GM19397 (cell line): ENCODE results near the gene BRME1.
"Not testable (repeated sequence)": the region's sequence is repeated elsewhere in the genome, so short reads cannot be mapped to it uniquely, and the experiment has no call there.

Source experiments
- ATAC-seq: cut with Tn5 transposase; IDR thresholded peaks from one replicate; pipeline ENCODE4 v1.9.1; 2021; ENCODE audit warnings: mild to moderate bottlenecking, moderate library complexity; ENCODE audit not compliant: unreplicated experiment

Gene BRME1

DNA sequence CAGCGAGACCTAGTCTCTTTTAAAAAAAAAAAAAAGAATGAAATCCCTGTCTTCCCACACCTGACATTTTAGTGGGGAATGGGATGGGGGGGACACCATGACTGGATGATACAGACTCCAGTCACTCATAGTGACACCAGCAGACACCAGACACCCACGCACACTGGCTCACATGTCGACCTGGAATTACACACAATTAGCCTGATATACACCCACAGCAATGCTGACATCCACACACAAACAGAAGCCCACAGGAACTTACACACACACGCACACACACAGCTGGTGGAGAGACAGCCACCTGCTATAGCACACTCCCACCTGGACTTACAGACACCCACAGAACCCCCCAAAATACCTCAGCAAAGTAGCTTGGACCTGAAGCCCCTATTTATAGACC, 37.3 kb downstream of the BRME1 start:
- no peak for ATAC-seq

DNA sequence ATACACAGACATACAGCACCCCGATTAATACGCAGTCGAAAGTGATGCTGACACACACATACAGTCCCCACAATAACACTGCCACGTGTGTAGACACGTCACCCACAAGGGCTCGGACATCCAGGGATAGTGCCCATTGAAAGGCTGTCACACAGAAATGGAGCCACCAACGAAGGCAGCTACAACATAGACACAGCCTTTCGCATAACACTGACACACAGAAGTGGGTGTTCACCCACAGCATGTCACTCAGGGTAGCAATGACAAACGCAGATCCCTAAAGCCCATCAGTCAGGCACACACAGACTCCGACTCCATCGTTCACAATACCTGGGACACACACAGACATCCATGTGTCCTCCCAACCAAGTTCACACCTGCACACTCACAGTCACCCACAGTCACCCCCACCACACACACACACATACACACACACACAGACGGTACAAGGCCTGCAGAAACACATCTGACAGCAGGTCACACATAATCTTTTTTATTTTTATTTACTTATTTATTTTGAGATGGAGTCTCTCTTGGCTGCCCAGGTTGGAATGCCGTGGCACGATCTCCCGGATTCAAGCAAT, 39.4 kb downstream of the BRME1 start:
- ATAC-seq = no peak

DNA sequence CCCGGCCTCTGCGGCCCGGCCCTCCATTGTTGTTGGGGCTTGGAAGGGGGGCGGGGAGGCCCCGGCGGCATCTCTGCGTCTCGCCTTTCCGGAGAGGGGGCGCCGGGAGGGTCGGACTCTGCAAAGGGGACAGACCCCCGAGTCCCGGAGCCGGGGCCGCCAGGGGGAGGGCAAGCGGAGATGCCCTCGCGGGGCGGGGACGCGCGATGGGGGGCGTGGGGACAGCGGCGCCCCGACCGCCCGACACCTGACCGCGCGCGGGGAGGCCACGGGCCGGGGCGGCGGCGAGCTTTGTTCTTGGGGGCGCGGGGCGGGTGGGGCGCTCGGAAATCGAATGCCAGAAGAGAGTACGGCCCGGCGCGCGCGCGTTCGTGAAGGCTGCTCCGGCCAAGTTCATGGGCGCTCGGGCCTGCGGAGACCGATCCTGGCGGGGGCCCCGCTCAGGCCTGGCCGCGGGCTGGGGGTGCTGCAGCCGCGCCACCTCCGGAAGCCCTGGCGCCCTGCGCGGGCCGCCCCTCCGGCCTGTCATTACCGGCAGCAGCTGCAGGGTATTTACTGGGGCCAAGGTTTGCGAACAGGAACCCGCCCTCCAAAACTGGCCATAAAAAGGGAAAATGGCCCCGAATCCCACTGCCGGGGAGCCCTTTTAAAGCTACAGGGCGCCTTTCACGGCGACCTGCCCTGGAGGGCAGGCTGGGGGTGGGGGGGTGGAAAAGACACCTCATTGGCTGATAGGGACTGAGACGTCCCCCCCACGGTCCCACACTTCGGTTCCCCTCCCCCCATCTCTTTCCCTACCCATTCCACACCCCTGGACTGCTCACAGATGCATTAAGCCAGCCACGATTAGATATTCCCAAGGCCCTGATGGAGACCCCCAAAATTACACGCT, 40.1 kb downstream of the BRME1 start:
- ATAC-seq = no peak

DNA sequence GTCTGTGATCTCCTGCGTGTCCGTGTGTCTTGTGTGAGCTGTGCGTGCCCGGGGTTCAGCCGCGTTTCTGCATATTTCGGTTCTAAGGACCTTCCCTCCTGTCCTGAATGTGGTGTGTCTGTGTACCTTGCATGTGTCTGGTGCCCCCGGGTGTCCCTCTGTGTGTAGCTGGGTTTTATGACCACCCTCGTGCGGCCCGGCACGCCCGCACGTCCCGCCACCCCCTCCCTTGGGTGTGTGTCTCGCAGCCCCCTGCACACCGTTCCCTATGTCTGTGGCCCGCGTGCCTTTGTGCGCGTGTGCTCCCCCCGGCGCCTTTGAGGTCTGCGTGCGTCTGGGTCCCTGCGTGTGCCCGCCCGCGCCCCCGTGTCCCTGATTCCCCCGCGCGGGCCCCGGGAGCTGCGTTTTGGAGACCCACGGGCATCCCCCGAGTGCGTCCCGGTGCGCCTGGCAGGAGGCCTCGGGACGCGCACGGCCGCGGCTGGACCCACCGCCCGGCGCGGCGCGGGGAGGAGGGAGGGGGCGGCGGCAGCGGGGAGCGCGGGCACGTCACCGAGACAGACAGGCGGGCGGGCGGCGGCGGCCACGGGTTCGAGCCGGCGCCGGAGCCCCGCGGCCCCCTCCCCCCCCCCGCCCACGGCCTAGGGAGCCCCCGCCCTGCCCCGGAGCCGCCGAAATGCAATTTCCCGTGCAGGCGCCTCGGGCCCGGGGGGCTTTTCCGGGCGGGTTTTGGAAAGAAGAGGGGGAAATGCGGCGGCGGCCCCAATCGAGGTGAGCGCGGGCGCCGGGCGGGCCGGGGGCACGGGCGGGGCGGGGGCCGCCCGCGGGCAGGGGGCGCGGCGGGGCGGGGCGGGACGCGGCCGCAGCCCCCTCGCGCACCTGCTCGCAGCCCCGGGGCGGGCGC, 41.0 kb downstream of the BRME1 start:
- ATAC-seq = no peak

DNA sequence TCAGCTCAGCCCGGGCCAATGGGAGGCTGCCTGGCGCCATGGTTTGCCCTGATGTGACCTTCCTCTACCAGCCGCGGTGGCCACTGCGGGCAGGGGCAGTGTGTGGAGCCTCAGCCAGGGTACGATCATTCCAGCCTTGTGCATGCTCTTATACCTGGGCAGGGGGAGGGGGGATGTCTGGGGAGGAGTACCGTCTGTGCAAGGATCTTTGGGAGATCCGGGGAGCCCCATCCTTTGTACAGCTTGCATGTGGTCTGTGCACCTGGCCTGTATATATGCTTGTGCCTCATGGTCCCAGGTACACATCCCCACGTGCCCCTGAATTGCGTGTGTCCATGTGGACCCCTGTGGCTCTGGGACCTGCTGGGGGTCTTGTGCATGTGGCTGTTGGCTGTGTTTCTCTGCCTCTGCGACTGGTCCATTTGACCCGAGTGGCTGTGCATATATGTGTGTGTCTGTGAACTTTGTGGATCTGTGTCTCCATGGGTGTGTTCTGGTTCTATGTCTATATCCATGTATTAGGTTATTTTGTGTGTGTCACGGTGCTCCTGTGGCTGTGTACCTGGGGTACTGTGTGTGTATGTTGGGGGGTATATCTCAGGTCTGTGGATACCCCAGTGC, 41.8 kb downstream of the BRME1 start:
- no peak for ATAC-seq

DNA sequence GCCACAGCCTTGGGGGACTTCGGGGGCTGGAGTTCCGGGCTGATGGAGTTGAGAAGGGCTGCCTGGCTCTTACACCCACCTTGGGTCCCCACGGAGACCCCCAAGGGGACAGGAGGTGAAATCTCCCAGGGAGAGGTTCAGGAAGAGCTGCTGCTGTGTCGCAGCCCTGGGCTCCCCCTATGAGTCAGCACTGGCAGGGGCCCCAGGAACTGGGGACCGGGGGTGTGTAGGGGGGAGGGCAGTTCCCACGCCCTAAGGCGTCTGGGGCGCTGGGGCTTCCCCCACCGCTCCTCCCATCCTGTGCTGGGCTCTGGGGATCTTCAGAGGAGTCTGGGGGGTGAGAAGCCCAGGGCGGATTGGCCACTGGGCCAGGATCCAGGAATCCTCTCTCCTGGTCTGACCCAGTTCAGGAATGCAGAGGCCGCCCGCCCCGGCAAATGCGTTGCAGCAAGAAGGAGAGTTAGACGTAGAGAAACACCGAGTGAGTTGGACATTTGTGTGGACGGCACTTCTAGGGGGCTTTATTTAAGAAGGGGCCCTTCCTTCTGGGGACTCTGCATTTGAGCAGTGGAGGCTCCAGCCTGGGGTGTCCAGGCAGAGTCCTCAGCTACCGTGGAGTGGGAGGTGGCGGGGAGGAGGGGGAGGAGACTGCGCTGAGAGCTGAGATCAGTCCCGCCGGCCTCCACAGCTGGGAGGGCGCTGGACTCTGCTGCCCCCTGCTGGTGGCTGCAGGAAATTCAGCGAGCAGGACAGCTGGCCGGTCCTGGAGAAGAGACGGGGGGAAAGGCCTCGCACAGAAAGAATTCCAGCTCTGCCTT, 44.0 kb downstream of the BRME1 start:
- ATAC-seq = peak; percentile 77

DNA sequence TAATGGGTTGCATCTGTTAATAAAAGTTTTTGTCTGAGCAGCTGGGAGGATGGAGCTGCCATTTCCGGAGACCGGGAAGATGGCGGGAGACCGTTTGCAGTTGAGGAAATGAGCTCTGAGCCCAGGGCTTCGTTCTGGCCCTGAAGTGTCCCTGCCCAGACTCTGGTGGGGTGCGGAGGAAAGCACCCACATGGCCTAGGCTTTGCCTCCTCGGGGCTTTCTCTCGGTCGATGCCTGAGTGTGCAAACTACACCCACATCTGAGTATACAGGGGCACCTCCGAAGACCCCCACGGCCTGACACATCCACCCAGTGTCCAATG, 44.6 kb downstream of the BRME1 start:
- no peak for ATAC-seq

DNA sequence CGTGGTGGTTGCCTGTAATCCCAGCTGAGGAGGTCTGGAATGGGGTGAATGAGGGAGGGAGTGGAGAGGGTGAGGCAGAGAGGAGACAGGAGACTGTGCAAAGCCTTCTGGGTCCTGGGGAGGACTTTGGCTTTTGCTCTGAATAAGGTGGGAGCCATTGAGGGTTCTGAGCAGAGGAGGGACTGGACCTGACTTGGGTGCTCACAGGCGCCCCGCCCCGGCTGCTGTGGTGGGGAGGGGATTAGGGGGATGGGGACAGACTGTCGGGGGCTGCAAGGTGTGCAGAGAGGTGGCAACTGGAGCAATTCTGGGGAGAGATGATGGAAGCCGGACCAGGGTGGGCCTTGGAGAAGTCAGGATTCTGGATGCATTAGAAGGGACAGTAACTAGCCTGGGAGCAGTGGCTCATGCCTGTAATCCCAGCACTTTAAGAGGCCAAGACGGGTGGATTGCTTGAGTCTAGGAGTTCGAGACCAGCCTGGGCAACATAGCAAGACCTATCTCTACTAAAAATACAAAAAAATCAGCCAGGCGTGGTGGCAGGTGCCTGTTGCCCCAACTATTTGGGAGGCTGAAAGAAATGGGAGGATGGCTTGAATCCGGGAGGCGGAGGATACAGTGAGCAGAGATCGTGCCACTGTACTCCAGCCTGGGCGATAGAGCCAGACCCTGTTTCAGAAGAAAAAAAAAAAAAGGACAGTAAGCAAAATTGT, 45.1 kb downstream of the BRME1 start:
- no peak for ATAC-seq

DNA sequence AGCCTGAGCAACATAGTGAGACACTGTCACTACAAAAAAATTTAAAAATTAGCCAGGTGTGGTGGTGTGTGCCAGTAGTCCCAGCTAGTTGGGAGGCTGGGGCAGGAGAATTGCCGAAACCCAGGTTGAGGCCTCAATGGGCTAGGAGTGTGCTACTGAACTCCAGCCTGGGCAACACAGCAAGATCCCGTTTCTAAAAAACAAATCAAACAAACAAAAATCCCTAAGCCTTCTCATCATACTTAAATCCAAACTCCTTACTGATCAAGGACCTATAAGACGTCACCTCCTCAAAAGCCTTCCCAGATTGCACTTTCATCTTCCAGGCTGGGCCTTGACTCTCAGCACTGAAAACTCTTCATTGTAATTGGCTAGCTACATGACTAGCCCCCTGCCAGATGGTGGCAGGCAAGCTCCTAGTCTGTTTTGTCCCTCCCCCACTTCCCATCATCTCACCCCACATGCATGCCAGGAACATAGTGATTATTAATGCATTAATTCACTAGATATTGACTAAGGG, 46.5 kb downstream of the BRME1 start:
- no peak for ATAC-seq

DNA sequence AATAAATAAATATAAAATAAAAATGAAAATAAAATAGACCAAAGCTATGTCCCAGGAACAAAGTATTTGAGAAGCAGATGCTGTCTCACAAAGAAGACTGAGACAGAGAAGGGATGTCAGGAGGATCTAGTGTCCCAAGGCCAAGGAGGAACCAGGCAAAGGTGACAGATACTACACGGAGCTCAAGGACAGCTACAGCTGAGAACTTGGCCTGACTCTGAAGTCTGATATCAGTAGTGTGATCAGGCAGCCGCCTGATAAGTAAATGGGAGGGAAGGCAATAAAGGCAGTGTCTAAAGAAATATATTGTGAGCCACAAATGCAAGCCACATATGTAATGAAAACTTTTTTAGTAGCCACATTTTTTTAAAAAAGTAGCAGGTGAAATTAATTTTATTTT, 49.4 kb downstream of the BRME1 start:
- ATAC-seq = no peak

DNA sequence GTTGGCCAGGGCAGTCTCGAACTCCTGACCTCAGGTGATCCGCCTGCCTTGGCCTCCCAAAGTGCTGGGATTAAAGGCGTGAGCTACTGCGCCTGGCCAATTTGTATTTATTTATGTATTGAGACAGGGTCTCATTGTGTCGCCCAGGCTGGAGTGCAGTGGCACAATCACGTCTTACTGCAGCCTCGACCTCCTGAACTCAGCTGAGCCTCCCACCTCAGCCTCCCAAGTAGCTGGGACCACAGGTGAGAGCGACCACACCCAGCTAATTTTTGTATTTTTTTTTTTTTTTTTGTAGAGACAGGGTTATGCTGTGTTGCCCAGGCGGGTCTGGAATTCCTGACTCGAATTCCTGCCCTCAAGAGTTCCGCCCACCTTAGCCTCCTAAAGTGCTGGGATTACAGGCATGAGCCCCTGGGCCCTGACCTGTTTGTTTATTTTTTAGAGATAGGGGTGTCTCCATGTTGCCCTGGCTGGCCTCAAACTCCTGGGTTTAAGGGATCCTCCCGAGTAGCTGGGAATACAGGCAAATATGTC, 53.7 kb downstream of the BRME1 start:
- ATAC-seq = not testable (repeated sequence)

DNA sequence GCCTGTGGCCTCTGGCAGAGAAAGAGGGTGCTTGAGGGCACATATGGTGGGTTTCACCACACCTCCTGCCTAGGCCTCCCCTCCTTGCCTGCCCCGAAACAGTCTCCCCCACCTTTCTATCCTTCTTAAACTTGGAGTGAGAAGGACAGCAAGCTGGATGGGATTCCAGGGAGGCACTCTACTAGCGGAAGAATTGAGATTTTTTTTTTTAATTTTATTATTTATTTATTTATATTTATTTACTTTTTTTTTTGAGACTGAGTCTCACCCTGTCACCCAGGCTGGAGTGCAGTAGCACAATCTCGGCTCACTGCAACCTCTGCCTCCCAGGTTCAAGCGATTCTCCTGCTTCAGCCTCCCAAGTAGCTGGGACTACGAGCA, 54.2 kb downstream of the BRME1 start:
- ATAC-seq = not testable (repeated sequence)

DNA sequence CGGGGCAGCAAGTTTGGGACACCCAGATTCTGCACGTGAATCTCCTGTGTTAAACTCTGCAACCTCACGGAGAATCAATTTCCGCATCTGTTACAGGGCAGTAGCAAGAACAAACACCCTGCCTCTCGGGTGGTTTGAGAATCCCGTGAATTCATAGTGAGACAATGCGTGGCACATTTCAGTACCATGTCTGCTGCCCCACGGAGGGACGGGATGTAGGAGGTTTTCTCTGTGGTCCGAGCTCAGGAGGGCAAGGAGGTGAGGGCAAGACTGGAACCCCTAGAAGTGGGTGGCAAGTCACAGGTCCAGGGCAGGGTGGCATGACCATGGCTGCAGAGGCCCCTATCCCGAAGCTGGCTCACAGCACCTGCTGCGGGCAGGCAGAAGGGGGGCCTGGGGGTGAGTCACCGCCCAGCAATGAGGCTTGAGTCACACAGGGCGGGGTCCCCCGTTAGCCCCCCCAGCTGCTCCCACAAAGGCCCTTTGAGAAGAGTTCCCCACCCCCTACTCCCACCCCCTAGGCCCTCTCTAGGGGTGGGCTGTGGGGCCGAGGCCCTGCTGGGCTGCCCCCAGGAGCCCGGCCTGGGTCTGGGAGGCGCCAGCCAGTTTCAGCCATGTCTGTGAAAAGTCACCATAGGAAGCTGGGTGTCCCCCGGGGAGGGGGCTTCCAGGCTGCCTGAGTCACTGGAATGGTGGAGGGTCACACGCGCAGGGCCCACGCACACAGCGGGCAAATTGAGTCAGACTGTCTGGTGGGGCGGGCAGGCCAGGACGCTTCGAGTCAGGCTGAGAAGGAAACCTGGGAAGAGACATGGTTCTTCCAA, 54.8 kb downstream of the BRME1 start:
- no peak for ATAC-seq

DNA sequence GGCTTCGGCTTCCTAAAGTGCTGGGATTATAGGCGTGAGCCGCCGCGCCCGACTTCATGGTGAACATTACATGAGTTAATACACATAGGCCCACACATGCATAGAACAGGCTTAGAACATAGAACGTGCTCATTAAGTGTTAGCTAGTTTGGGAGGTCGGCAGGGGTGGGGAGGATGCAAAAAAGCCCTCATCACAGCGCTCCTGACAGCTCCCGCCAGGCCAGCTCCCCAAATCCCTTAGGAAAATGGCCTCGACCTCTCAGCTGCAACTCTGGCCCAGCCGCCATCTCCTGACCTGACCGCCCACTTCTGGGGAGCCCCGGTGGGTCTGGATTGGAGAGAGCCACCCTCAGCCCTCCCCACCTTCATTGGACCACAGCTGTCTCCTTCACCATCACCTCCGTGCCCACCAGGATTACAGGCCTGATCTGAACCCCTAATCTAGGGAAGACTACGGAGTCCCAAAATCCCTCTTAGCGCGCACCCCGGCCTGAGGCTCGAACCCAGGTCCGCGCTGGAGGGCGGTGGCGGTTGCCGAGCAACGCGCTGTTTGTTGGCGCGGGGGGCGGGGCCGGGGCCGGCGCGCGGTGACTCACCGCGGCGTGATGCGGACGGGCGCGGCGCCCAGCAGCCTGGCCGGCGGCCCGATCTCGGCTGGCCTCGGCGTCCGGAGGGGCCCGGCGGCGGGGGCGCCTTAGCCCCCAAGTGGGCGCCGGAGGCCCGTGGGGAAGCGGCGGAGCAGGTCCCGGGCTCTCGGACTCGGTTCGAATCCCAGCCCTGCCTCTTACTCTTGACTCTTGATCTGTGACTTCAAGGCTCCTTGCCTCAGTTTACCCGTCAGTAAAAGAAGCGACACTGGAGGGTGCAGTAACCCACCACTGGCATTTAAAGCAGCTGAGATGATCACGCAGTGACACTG, 55.7 kb downstream of the BRME1 start:
- no peak for ATAC-seq

DNA sequence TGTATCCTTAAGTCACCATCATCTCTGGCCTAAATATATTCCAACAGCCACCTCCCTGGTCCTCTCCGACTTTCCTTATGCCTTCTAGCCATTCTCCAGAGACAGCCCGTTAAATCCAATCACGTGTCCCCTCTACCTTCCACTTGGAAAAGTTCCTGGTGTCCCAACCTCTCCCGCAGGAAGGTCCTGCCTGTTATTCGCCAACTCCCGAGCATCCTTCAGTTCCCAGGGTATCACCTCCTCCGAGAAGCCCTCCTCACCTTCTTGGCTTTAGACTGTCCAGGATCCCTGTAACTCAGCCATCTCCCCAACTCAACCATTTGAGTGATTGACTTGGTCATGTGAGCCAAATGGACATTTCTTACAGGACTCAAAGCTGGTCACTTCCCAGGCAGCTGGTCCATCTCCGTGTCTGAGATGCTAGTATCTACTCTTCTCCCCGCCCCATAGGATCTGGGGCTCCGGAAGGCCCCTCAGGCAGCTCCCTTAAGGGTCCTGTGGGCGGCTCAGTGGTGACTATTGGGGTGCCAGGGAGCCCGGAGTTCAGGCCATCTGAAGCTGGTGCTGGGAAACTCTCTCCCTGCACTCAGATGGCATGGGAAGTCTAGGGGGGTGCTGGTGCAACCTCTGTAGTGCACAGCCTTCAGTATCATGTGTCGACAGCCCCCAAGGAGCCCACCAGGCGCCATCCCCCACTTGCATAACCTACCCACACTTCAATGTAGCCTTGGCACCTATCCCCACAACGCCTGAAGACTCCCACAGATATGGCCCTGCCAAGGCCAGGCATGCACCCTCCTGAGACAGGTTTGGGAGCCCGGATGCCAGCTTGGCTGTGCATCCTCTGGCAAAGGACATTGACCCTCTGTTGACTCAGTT, 56.9 kb downstream of the BRME1 start:
- no peak for ATAC-seq

DNA sequence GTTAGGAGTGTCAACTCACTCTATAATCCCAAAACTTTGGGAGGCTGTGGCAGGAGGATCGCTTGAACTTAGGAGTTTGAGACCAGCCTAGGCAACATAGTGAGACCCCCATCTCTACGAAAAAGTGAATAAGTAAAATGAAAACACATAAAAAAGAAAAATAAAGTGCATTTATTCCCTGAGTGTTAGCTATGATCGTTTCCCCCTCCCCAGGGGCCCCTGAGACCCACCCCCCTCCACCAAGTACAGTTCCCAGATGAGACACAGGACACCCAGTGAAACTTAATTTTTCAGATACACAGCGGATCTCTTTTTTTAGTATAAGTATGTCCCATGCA, 57.6 kb downstream of the BRME1 start:
- ATAC-seq = no peak
